Measurements from ENCODE around the gene AMACR.
"Not testable (repeated sequence)": the region's sequence is repeated elsewhere in the genome, so short reads cannot be mapped to it uniquely, and the experiment has no call there.

The AMACR gene

DNA sequence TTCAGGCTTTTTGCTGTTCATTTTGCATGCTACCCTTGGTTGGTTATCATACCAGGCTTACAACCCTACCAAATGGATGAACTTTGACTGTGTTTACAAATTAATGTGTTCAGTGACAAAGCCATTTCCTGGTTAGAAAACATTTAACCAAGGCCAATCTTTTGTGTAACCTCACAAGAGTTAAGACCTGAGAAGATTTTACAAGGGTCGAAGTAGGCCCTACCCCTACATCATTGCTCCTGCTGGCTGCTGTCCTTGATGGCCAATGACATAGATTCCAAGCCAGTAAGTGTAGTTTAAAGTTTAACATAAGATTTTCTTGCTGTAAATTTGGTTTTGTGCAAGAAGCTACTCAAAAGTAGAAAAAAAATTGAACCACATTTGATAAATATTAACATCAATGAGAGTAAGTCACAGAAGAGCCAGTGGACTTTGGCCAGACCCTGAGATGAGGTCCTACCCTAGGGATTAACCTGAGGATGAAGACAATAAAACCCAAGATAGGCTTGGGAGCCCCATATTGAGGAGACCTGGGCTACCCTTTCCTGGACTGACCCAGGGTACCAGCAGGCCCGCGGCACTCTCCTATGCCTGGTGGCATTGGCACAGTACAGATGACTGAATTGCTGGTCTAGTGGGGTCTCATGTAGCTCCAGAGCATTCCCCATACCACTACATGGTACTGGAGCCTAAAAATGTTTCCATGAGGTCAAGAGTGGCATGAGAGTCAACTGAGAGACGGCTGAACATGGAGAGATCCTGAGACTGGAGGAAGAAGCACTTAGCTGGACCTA, 26.9 kb upstream of the AMACR start:
- WGBS (ENCODE audit: extremely low coverage, insufficient coverage, low lambda C conversion rate) = no CpG with 5 or more reads among the region's 4 CpGs
- H3K4ac ChIP-seq (ENCODE audit: low read depth, low read length) = no peak overlapping the region
- H2BK15ac ChIP-seq (replicated peaks; ENCODE audit: low read depth) = no peak overlapping the region
- H3K27ac ChIP-seq (ENCODE audit: low read depth, low read length) = no peak overlapping the region
- H3K27me3 ChIP-seq (ENCODE audit: insufficient read depth, low read length, poor library complexity) = no peaks in the 10 kb centered on the region
- no peak for DNase-seq
- no peak overlapping the region for H2BK120ac ChIP-seq (ENCODE audit: low read depth, low read length)
- no peak overlapping the region for H3K56ac ChIP-seq (ENCODE audit: low read length)
- no peak overlapping the region for H3K4me3 ChIP-seq (ENCODE audit: low read length)
- no peak overlapping the region for H3K23ac ChIP-seq (ENCODE audit: low read length)
- H3K79me2 ChIP-seq (ENCODE audit: control insufficient read depth, insufficient read depth, low read length) = no peaks in the 10 kb centered on the region
- H3K4me1 ChIP-seq (ENCODE audit: control insufficient read depth, low read depth, low read length) = no peaks in the 10 kb centered on the region
- no peaks in the 10 kb centered on the region for H3K36me3 ChIP-seq (ENCODE audit: control insufficient read depth, insufficient read depth, low read length)
- H3K9ac ChIP-seq (ENCODE audit: low read length) = no peak overlapping the region
- H2AK5ac ChIP-seq (ENCODE audit: low read length) = no peak overlapping the region
- no peak overlapping the region for H4K8ac ChIP-seq (ENCODE audit: low read depth, low read length)
- H3K4me2 ChIP-seq (ENCODE audit: low read length) = no peak overlapping the region
- no peak overlapping the region for H3K18ac ChIP-seq (ENCODE audit: low read length)
- no peaks in the 10 kb centered on the region for H3K79me1 ChIP-seq (ENCODE audit: low read length)
- no peak overlapping the region for H4K5ac ChIP-seq (ENCODE audit: low read length)
- H2BK5ac ChIP-seq (ENCODE audit: low read length) = no peak overlapping the region

DNA sequence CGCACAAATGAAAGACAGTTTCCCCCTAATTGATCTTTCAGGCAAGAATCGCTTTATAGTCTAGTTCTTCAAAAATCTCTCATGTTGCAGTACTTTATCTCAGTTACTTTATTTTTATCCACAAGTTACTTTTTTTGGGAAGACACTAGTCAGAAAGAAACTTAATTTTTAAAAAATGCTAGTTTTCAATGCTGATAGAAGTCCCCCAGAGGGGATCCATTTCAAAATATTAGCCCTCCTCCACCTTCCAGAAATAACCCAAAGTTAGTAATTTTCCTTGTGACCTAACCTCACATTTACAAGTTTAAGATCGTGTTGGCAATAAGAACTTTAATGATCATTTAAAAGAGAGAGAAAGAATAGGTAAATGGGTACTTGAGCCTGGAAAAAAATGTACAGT, 24.1 kb upstream of the AMACR start:
- Histone ChIP-seq H3K23ac (ENCODE audit: low read length) (no peak overlapping the region), H2BK5ac (ENCODE audit: low read length) (no peak overlapping the region), H3K4me3 (ENCODE audit: low read length) (no peak overlapping the region), H3K79me2 (ENCODE audit: control insufficient read depth, insufficient read depth, low read length) (no peaks in the 10 kb centered on the region), H3K4ac (ENCODE audit: low read depth, low read length) (no peak overlapping the region), H3K4me1 (ENCODE audit: control insufficient read depth, low read depth, low read length) (no peaks in the 10 kb centered on the region), H3K27me3 (ENCODE audit: insufficient read depth, low read length, poor library complexity) (no peaks in the 10 kb centered on the region), H3K79me1 (ENCODE audit: low read length) (no peaks in the 10 kb centered on the region), H3K9ac (ENCODE audit: low read length) (no peak overlapping the region), H2BK120ac (ENCODE audit: low read depth, low read length) (no peak overlapping the region), H4K8ac (ENCODE audit: low read depth, low read length) (no peak overlapping the region), H3K27ac (ENCODE audit: low read depth, low read length) (no peak overlapping the region), H3K56ac (ENCODE audit: low read length) (no peak overlapping the region), H2BK15ac (replicated peaks; ENCODE audit: low read depth) (no peak overlapping the region), H3K36me3 (ENCODE audit: control insufficient read depth, insufficient read depth, low read length) (no peaks in the 10 kb centered on the region), H2AK5ac (ENCODE audit: low read length) (no peak overlapping the region), H3K18ac (ENCODE audit: low read length) (no peak overlapping the region), H3K4me2 (ENCODE audit: low read length) (no peak overlapping the region), H4K5ac (ENCODE audit: low read length) (no peak overlapping the region)
- DNase-seq = no peak
- WGBS (ENCODE audit: extremely low coverage, insufficient coverage, low lambda C conversion rate) = no CpG with 5 or more reads among the region's 3 CpGs

DNA sequence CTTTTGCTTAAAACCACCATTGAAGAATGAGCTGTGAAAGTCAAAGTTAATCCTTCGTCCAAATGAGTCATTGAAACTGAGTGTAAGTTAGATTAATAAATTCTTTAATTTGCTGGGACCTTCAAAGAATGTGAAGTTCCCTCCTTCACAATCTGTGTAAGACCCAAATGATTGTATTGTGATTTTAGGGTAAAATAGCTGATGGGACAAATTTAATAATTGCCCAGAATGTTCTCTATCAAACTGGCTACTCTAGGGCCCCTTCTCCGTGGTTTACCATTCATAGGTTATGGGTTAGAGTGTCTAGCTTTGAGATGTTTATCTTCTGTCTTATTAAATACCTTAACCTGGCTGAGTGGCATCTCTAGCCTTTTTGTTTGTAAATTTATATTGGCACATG, 23.3 kb upstream of the AMACR start:
- Histone ChIP-seq H3K9ac (ENCODE audit: low read length) (no peak overlapping the region), H3K27me3 (ENCODE audit: insufficient read depth, low read length, poor library complexity) (no peaks in the 10 kb centered on the region), H2BK120ac (ENCODE audit: low read depth, low read length) (no peak overlapping the region), H4K8ac (ENCODE audit: low read depth, low read length) (no peak overlapping the region), H3K4me1 (ENCODE audit: control insufficient read depth, low read depth, low read length) (no peaks in the 10 kb centered on the region), H2BK15ac (replicated peaks; ENCODE audit: low read depth) (no peak overlapping the region), H3K4ac (ENCODE audit: low read depth, low read length) (no peak overlapping the region), H3K56ac (ENCODE audit: low read length) (no peak overlapping the region), H3K36me3 (ENCODE audit: control insufficient read depth, insufficient read depth, low read length) (no peaks in the 10 kb centered on the region), H3K79me1 (ENCODE audit: low read length) (no peaks in the 10 kb centered on the region), H3K23ac (ENCODE audit: low read length) (no peak overlapping the region), H3K4me2 (ENCODE audit: low read length) (no peak overlapping the region), H2AK5ac (ENCODE audit: low read length) (no peak overlapping the region), H3K27ac (ENCODE audit: low read depth, low read length) (no peak overlapping the region), H3K79me2 (ENCODE audit: control insufficient read depth, insufficient read depth, low read length) (no peaks in the 10 kb centered on the region), H3K18ac (ENCODE audit: low read length) (no peak overlapping the region), H4K5ac (ENCODE audit: low read length) (no peak overlapping the region), H2BK5ac (ENCODE audit: low read length) (no peak overlapping the region), H3K4me3 (ENCODE audit: low read length) (no peak overlapping the region)
- no CpG with 5 or more reads among the region's 2 CpGs for WGBS (ENCODE audit: extremely low coverage, insufficient coverage, low lambda C conversion rate)
- DNase-seq = no peak

DNA sequence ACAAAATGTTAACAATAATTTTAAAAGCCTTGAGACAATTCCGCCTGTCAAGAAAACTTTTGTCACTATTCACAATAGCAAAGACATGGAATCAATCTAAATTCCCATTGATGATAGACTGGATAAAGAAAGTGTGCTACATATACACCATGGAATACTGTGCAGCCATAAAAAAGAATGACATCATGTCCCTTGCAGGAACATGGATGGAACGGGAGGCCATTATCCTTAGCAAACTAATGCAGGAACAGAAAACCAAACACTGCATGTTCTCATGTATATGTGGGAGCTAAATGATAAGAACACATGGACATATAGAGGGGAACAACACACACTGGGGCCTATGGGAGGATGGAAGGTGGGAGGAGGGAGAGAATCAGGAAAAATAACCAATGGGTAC, 22.7 kb upstream of the AMACR start:
- not testable (repeated sequence) for H3K27me3 ChIP-seq (ENCODE audit: insufficient read depth, low read length, poor library complexity); H4K5ac ChIP-seq (ENCODE audit: low read length); H3K36me3 ChIP-seq (ENCODE audit: control insufficient read depth, insufficient read depth, low read length); H2BK120ac ChIP-seq (ENCODE audit: low read depth, low read length); H3K79me2 ChIP-seq (ENCODE audit: control insufficient read depth, insufficient read depth, low read length); H3K4me1 ChIP-seq (ENCODE audit: control insufficient read depth, low read depth, low read length); H2BK15ac ChIP-seq (replicated peaks; ENCODE audit: low read depth); H3K27ac ChIP-seq (ENCODE audit: low read depth, low read length); H3K4ac ChIP-seq (ENCODE audit: low read depth, low read length); H3K18ac ChIP-seq (ENCODE audit: low read length); H3K4me2 ChIP-seq (ENCODE audit: low read length); H3K23ac ChIP-seq (ENCODE audit: low read length); H3K79me1 ChIP-seq (ENCODE audit: low read length); DNase-seq; H2BK5ac ChIP-seq (ENCODE audit: low read length); H4K8ac ChIP-seq (ENCODE audit: low read depth, low read length); H2AK5ac ChIP-seq (ENCODE audit: low read length); H3K9ac ChIP-seq (ENCODE audit: low read length); H3K4me3 ChIP-seq (ENCODE audit: low read length); H3K56ac ChIP-seq (ENCODE audit: low read length)
- no CpG with 5 or more reads among the region's 2 CpGs for WGBS (ENCODE audit: extremely low coverage, insufficient coverage, low lambda C conversion rate)

DNA sequence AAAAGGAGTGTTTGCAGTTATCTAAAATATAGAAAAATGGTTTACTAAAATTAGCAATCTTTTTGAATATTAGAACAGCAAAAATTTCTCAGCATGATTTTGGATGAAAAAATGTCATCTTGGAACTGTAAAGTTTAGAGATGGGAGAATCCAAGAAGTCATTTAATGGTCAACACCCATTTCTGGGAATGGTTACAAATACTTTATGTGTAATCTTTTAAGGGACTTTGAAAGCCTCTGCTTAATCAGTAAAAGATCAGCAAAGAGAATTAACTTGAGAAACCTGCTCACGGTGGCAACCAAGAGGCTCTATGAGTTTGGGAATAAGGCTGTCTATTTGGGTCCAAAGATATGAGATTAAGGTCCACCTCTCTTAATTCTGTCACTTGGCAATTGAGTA, 22.2 kb upstream of the AMACR start:
- H2BK15ac ChIP-seq (replicated peaks; ENCODE audit: low read depth) = no peak overlapping the region
- no peak overlapping the region for H3K18ac ChIP-seq (ENCODE audit: low read length)
- no peak overlapping the region for H3K4me2 ChIP-seq (ENCODE audit: low read length)
- H3K79me1 ChIP-seq (ENCODE audit: low read length) = no peaks in the 10 kb centered on the region
- no peaks in the 10 kb centered on the region for H3K36me3 ChIP-seq (ENCODE audit: control insufficient read depth, insufficient read depth, low read length)
- H3K23ac ChIP-seq (ENCODE audit: low read length) = no peak overlapping the region
- H3K56ac ChIP-seq (ENCODE audit: low read length) = no peak overlapping the region
- H3K27ac ChIP-seq (ENCODE audit: low read depth, low read length) = no peak overlapping the region
- H2BK120ac ChIP-seq (ENCODE audit: low read depth, low read length) = no peak overlapping the region
- no peak overlapping the region for H3K9ac ChIP-seq (ENCODE audit: low read length)
- H3K4ac ChIP-seq (ENCODE audit: low read depth, low read length) = no peak overlapping the region
- no CpG with 5 or more reads among the region's 1 CpG for WGBS (ENCODE audit: extremely low coverage, insufficient coverage, low lambda C conversion rate)
- H3K4me1 ChIP-seq (ENCODE audit: control insufficient read depth, low read depth, low read length) = no peaks in the 10 kb centered on the region
- no peak overlapping the region for H4K8ac ChIP-seq (ENCODE audit: low read depth, low read length)
- no peak overlapping the region for H3K4me3 ChIP-seq (ENCODE audit: low read length)
- H2BK5ac ChIP-seq (ENCODE audit: low read length) = no peak overlapping the region
- H2AK5ac ChIP-seq (ENCODE audit: low read length) = no peak overlapping the region
- DNase-seq = no peak
- H4K5ac ChIP-seq (ENCODE audit: low read length) = no peak overlapping the region
- no peaks in the 10 kb centered on the region for H3K79me2 ChIP-seq (ENCODE audit: control insufficient read depth, insufficient read depth, low read length)
- H3K27me3 ChIP-seq (ENCODE audit: insufficient read depth, low read length, poor library complexity) = no peaks in the 10 kb centered on the region

DNA sequence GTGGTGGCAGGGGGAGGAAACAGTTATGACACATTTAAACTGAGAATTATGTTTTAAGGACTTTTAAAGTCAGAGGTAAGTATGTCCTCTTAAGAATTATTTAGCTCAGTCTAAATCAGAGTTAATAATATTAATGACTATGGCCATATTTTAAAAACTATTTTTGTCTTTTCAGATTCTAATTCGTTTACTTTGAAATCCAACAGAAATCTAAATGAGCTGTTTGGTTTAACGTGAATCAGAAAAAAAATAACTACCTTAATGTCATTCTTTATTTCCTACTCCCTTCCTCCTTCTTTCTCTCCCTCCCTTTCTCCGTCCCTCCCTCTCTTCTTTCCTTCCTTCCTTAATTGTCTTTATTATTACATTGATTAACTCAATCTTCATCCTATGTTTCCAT, 20.5 kb upstream of the AMACR start:
- Histone ChIP-seq H4K5ac (ENCODE audit: low read length) (no peak overlapping the region), H2BK15ac (replicated peaks; ENCODE audit: low read depth) (no peak overlapping the region), H3K9ac (ENCODE audit: low read length) (no peak overlapping the region), H2BK5ac (ENCODE audit: low read length) (no peak overlapping the region), H3K79me1 (ENCODE audit: low read length) (no peaks in the 10 kb centered on the region), H3K23ac (ENCODE audit: low read length) (no peak overlapping the region), H3K18ac (ENCODE audit: low read length) (no peak overlapping the region), H3K4me1 (ENCODE audit: control insufficient read depth, low read depth, low read length) (no peaks in the 10 kb centered on the region), H4K8ac (ENCODE audit: low read depth, low read length) (no peak overlapping the region), H3K4ac (ENCODE audit: low read depth, low read length) (no peak overlapping the region), H3K79me2 (ENCODE audit: control insufficient read depth, insufficient read depth, low read length) (no peaks in the 10 kb centered on the region), H3K4me3 (ENCODE audit: low read length) (no peak overlapping the region), H2BK120ac (ENCODE audit: low read depth, low read length) (no peak overlapping the region), H3K27me3 (ENCODE audit: insufficient read depth, low read length, poor library complexity) (no peaks in the 10 kb centered on the region), H3K56ac (ENCODE audit: low read length) (no peak overlapping the region), H2AK5ac (ENCODE audit: low read length) (no peak overlapping the region), H3K4me2 (ENCODE audit: low read length) (no peak overlapping the region), H3K36me3 (ENCODE audit: control insufficient read depth, insufficient read depth, low read length) (no peaks in the 10 kb centered on the region), H3K27ac (ENCODE audit: low read depth, low read length) (no peak overlapping the region)
- DNase-seq = no peak
- WGBS (ENCODE audit: extremely low coverage, insufficient coverage, low lambda C conversion rate) = 100% methylated on average over 1 of the region's 3 CpGs
